Central memory CD4-positive, alpha-beta T cell (primary cell): ENCODE data around the gene MPG.

Experiments
- DNase-seq: peaks from one replicate; pipeline ENCODE4 v3.0.0; 2022

The MPG gene

DNA sequence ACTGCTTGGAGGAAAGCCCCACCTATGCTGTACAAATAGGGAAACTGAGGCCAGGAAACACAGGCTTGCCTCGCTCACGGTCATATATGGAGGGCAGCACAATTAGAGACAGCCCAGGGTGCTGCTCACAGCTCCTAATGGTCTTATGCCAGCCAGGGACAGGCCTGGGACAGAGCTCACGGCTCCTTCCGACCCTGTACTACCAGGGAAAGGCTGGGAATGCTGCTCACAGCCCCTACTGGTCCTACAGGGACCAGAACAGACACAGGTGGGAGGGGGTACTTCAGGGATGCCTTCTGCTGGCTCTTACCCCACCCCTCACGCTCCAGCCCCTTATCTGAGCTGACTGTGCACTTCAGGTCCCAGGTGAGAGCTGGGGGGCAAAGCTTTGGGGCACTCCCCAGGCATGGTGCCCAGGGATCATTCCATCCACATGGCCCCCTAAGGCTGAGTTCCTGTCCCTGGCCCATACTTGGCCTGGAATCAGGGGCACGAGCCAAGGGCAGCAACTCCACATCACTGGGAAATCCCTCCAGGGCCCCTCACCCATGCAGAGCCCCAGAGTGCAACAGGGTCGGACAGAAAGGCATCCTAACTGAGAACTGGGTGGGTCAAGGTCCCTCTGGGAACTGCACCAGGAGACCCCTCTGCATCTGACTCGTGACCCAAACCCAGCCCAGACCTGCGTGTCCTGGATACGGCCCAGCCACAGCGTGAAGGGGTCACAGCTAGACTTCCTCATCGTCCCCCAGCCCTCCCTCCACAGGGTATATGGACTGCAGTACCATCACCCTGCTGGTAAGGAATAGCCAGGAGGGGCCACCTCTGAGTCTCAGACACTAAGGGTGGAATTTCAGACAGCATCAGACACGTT, 11.5 kb upstream of the MPG start:
- no peak for DNase-seq

DNA sequence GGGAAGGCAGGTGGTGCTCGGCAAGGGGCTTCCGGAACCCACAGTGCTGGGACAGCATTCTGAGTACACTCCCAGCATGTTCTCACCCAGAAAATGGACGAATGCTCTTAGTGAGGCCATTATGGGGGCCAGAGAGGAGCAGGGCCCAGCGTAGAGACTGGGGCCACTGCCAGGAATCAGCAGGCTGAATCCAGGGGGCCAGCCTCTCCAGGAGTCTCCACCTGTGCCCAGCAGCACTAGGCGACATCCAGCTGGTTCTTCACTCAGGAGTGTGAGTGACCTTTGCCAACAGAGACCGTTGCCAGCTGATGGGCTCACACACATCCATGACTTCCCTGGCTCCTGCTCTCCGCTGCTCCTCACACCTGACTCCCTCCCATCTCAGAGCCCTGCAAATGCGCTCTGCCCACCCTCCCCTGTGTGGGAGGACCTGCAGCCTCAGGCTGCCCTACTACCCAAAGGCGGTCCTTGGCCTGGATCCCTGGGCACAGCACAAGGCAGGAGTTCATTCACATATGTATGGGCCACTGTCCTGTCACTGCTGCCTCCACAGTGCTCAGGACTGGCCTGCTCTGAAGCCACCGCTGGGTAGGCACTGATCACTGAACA, 10.7 kb upstream of the MPG start:
- no peak for DNase-seq

GRCh38 chr16:67884-68789, 9.9 kb upstream of the MPG start:
- DNase-seq = no peak

GRCh38 chr16:69181-69580, 8.8 kb upstream of the MPG start:
- no peak for DNase-seq

DNA sequence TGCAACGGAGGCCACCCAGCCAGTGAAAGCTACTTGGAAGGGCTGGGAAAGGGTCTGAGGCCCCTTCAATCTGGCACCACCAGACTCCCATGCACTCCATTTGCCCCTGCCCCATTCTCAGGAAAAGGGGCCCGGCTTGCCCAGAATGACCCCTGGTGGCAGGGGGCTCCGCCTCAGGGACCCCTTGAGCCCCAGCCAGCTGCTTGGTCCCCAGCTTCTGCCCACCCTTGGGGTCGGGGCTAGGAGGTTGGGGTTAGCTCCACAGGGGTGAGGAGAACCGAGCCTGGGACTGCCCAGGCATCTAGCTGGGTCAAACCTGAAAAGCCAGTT, 6.8 kb upstream of the MPG start:
- no peak for DNase-seq

GRCh38 chr16:71540-72401, 6.3 kb upstream of the MPG start:
- no peak for DNase-seq

GRCh38 chr16:72561-73548, 5.2 kb upstream of the MPG start, which contains the start of gene RHBDF1:
TSS of gene RHBDF1 (minus strand) at chr16:72631. CDS start at chr16:65015, 7,616 bp downstream.
- no peak for DNase-seq

DNA sequence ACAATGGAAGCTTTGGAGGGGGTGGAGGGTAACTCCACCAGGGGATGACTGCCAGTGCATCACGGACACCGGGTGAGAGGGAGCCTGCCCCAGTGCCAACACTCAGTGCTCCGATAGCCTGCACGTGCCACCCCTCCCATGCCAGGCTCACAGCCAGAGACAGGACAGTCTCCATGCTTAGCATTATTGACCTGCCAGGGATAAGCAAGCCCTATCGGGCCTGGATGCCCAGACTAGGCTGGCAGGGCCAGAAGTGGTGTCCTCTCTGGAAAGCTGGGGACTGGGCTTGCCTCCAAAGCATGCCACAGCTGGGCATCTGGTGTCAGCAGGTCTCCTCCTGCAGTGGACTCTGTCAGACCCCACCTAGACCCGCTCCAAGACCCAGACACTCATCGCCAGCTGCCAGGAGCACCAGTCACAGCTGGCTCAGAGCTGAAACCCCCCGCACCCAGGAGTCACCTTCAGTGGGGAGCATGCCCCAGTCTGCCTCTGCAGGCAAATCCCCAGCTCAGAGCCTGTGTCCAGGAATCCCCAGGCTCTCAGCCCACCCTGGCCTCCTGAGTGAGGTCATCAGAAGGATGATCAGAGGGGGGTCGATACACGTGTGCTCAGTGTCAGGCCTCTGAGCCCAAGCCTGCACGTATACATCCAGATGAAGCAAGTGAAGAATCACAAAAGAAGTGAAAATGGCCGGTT, 3.8 kb upstream of the MPG start:
- DNase-seq = no peak

DNA sequence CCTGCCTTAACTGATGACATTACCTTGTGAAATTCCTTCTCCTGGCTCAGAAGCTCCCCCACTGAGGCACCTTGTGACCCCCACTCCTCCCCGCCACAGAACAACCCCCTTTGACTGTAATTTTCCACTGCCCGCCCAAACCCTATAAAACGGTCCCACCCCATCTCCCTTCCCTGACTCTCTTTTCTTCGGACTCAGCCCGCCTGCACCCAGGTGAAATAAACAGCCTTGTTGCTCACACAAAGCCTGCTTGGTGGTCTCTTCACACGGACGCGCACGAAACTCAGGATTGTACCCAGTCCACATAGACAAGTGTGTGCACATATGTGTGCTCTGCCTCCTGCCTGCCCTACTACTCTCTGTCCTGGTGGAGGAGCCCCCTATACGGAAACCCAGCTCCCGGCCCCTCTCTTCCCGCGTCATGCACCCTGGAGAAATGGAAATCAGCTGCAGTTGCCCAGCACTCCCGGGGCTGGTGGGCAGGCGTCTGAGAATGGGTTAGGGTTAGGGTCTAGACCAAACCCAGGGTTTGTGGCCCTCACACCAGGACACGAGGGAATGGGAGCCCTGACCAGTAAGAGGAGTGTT, 3.2 kb upstream of the MPG start:
- DNase-seq = no peak

GRCh38 chr16:75580-76501, 2.2 kb upstream of the MPG start:
- DNase-seq = no peak

DNA sequence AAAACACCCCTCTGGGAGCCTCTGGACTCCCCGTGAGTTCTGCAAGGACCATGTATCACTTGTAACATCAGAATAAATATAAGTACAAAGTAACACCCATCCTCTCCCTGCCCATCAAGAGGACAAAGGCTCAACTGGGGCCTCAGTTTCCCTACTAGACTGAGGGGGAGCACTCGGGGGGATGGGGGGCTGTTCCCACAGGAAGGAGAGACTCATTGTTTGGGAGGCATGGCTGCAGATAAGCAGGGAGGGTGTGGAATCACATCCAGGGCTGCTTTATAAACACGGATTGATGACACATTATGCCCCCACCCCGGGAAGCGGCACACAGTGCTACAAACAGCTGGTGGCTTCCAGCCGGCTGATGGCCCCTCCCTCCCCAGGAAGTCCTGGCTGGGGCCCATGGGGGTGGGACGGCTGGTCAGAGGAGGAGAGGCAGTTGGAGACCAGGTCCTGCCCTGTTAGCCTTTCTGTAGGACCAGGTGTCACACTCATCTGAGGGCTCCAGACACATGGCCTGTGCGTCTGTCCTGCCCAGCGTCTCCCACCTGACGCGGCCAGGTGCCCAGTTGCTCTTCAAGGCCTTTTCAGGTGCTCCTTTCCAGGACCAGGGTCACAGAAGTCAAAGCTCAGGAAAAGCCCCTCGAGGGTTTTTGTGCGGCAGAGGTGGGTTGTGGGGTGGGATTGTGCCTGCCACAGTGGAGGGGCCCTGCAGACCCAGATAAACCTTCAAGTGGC, 1.3 kb upstream of the MPG start:
- DNase-seq = no peak

DNA sequence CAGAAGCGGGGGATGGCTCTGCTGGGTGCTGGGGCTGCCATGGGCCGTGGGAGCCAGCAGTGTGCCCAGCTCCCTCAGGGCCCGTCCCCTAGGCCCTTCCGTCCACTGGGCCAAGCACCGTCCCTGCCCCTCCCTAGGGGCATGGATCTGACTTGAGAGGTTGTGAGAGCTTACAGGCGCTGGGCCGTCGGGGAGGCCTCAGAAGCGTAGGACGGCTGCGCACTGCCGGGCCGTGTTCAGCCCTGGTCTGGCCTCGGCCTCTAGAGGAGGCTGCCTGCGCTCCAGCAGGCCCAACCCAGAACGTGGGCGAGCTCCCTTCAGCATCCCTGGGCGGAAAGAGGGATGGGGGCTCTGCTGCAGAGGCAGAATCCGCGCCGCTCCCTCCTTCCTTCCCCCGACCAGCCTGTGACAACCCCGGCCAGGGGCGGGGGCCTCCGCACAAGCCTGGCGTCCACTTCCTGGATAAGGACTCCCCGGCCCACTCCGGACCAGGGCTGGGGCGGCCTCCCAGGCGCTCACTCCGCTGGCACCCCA, 685 bp upstream of the MPG start:
- peak; percentile 17 for DNase-seq

DNA sequence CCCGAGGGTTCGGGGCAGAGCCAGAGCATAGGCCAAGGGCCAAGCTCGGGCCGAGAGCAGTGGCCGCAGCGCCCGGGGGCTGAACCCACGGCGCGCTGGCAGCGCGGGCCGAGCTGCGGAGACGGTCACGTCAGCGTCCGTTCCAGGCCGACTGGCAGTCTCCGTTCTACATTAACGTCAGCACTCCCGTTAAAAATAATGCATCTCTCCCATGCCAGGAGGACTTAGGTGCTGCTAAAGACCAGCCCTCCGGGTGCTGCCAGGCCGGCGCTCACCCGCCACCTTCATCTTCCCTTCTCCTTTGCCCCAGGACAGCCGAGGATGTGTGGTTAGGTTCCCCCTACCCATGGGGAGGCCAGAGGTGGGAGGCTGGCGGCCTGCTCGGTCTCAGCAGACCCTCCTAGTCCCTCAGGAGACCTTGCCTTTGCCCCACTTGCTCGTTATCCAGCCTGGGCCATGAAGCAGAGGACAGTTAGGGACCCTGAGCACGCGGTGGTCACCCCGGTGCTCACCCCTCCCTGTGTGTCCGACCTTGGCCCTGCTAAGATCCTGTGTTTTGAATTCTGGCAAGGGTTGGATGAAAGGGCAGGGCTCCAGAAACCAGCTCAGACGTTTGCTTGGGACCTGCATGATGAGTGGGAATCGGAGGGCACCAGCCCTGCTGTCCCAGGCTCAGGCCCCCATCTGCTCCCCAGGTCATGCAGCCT, 572 bp downstream of the MPG start:
- DNase-seq = no peak

DNA sequence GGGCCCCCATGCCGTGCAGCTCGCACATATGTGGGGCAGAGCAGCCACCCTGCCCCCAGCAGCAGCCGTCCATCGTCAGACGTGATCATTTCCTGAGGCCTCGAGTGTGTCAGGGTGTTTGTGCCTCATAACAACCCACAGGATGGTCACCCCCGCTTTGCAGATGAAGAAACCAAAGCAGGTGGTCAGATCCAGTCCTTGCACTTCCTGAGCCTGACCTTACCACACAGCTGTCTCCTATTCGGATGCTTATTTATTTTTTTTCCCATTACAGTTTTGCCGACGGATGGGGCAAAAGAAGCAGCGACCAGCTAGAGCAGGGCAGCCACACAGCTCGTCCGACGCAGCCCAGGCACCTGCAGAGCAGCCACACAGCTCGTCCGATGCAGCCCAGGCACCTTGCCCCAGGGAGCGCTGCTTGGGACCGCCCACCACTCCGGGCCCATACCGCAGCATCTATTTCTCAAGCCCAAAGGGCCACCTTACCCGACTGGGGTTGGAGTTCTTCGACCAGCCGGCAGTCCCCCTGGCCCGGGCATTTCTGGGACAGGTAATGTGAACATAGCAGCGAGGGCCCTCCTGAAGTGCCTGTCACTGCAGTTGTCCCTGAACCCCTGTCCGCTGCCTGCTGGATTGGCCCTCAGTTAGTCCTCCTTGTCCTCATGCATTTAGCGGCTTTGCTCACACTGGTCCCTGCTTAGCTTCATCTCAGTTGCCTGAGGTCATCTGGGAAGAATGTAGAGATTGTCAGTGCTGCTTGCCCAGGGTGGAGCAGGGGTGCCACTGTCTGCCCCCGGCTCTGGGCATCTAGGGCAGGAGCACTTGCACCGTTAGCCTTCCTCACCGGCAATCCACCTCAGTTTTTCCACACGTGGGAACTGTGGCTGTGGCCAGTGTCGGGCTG, 1.4 kb downstream of the MPG start:
- DNase-seq = no peak

- no peak for DNase-seq
Observed at GRCh38 chr16:83060-83603, 5.1 kb downstream of the MPG start.
